Stimulated activated CD4-positive, alpha-beta T cell treated with anti-CD3 and anti-CD28 coated beads, TNF-alpha, amount 100 ng/mL, for 24 hours (primary cell): Measurements from ENCODE around the gene USP48.
"Not testable (repeated sequence)": the region's sequence is repeated elsewhere in the genome, so short reads cannot be mapped to it uniquely, and the experiment has no call there.

Source experiments
- DNase-seq, 3 experiments: peaks; one replicate each; pipeline ENCODE4 v3.0.0-alpha.2; 2020; ENCODE audit warnings: low read depth in 3 of 3

The USP48 gene, protein sequence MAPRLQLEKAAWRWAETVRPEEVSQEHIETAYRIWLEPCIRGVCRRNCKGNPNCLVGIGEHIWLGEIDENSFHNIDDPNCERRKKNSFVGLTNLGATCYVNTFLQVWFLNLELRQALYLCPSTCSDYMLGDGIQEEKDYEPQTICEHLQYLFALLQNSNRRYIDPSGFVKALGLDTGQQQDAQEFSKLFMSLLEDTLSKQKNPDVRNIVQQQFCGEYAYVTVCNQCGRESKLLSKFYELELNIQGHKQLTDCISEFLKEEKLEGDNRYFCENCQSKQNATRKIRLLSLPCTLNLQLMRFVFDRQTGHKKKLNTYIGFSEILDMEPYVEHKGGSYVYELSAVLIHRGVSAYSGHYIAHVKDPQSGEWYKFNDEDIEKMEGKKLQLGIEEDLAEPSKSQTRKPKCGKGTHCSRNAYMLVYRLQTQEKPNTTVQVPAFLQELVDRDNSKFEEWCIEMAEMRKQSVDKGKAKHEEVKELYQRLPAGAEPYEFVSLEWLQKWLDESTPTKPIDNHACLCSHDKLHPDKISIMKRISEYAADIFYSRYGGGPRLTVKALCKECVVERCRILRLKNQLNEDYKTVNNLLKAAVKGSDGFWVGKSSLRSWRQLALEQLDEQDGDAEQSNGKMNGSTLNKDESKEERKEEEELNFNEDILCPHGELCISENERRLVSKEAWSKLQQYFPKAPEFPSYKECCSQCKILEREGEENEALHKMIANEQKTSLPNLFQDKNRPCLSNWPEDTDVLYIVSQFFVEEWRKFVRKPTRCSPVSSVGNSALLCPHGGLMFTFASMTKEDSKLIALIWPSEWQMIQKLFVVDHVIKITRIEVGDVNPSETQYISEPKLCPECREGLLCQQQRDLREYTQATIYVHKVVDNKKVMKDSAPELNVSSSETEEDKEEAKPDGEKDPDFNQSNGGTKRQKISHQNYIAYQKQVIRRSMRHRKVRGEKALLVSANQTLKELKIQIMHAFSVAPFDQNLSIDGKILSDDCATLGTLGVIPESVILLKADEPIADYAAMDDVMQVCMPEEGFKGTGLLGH

DNA sequence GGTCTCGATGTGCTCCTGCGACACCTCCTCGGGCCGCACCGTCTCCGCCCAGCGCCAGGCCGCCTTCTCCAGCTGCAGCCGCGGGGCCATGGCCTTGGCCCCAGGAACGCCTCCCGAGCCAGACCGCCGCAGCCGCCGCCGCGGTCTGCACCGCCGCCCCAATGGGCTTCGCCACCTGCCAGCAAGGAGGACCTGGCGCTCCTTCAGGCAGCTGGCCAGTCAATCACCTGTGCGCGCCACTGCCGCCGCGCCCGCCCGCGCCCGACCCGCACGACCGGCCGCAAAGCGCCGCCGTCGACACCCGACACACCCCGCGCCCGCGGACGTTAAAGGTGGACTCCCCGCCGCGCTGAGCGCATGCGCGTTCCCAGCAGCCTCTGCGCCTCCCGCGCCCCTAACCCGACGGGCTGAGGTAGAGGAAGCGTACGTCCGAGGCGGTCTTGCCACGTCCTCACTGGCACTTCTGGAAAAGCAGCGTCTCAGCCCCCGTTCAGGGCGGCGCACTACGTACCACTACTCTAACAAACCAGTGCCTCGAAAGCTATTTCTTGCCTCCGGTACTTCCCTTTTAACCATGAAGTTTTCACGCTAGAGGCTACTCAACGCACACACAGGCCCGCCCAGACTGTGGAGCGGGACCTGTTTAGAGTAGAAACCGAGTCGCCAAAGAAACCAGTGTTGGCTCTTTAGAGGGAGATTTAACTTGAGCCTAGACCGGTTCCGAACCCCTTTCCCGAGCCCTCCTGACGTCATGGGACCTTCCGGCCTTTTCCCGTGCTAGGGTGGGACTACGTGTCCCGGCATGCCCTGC is at the start of gene USP48:
Gene USP48 (minus strand): TSS at position 282 of the 811 bp plus-strand sequence. CDS start 192 bp downstream, at position 90.
- DNase-seq = peak; percentile 93 to 96 (median 94)

DNA sequence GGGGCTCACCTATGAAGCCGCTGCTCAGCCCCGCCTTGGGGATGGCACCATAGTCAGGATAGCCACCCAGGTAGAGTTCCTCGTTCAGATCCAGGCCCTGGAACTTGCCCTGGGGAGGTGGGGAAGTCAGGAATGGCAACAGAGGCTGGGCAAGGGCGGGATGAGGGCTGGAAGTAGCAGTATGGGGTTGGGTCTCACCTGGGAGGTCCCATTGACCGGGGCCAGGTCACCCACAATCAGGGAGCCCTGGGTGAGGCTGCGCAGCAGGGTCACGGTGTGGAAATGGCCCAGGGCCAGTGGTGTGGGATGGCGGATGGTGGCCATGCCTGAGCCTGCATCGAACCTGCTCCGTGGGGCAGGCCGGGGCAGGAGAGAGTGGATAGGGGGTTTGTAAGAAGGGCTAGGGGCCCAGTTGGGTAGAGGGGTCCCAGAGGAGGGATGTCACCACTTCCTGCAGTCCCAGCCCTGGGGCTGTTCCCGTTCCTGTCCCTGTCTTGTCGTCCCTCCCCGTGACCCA is 48.6 kb upstream of the USP48 start:
- DNase-seq = no peak

DNA sequence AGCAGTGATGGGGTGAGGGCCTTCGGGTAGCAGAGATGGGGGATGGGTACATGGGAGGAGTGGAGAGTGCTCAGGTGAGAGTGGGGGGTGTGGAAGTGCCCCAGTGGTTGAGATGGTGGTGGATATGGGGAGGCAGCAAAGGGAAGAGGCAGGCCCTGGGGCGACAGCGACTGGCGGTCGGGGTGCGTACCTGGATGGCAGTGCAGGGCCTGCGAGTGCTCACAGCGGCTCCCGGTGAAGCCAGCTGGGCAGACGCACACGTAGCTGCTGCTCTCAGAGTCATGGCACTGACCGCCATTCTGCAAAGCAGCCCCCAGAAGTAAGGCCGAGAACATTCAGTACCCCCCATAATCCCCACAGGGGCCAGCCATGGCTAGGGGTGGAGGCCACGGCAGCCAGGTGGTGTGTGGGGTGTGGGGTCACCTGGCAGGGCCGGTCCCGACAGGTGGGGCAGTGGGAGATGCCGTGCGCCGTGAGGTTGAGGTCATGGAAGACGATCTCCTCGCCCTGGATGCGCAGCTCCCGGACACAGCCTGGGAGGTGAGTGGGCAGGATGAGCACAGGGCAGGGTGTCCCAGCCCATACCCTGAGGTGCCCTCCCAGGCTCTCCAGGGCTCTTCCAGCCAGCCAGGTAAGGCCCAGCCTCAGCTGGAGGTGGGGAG is 48.0 kb upstream of the USP48 start:
- no peak for DNase-seq

DNA sequence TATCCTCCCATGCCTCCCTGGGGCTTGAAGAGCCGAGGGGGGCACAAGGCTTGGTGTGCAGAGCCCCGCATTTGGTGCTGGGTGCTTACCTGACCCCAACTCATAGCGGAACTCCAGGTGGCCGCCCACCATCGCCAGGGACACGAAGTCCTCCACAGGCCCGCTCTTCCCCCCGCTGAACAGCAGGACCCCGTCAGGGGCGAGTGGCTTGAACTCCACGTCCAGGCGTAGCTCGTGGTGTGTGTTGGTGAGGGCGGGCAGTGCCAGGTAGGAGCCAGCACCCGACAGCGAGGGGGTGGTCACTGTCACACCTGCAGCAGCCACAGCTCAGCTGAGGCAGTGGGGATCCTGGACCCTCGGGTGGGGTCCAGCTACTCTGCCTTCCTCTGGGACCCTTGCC is 46.3 kb upstream of the USP48 start:
- no peak for DNase-seq

DNA sequence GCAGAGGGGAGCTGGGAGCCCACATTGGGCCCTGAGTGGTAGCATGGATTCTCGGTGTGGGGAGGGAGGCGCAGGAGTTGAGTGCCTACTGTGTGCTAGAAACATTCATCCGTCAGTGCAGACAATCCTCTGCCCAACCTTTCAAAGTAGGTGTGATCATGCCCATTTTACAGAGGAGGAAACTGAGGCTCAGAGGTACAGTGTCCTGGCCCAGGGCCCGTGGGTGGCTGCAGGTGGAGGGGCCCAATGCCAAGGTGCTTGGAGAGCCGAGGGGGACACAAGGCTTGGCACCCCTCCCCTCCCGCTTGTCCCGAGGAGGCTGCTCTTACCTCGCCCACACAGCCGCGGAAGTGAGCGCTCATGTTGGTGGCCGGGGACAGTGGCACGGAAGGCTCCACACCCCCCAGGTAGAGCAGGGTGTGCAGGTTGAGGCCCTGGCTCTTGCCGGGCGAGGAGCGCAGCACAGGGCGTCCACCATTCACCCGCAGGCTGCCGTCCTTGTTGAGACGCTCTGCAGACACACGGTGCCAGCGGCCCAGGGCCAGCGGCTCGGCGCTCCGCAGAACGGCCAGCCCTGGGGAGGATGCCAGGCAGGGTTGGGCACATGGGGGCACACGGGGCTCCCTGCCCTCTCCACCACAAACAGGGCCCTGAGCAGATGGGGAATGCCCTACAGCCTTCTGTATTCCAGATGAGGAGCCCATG is 45.7 kb upstream of the USP48 start:
- DNase-seq = no peak

DNA sequence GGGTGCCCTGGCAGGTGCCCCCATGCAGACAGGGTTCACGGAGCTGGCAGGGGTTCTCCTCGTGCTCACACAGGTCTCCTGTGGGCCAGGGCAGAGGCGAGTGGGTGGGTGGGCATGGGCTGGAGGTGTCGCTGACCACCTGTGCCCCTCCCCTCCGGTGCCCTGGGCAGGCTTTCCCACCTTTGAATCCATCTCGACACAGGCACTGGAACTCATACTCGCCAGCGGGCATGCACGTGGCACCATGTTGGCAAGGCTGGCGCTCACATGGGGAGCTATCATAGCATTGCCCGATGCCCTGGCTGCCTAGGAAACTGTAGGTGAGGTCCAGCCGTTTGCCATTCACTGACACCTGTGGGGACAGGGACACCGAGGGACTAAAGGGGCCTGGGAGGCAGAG is 45.1 kb upstream of the USP48 start:
- DNase-seq = no peak

DNA sequence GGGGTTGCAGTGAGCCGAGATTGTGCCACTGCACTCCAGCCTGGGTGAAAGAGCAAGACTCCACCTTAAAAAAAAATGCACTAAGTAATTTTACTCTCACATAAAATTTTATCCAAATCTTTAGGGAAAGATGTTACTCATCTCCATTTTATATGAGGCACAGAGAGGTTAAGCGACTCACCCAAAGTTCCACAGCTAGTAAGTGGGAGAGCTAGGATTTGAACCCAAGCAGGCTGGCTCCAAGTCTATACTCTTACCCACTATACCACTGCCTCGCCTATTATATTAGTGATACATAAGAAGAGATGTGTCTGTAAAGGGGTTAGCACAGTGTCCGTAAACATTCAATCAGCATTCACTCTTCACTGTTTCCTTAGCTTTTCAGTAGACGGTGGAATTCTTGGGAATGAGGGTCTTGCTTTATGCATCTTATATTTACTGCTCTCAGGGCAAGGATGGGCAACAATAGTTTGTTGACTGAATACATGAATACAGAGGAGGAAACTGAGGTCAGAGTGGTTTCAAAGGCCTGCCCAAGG is 44.3 kb upstream of the USP48 start:
- DNase-seq = no peak

DNA sequence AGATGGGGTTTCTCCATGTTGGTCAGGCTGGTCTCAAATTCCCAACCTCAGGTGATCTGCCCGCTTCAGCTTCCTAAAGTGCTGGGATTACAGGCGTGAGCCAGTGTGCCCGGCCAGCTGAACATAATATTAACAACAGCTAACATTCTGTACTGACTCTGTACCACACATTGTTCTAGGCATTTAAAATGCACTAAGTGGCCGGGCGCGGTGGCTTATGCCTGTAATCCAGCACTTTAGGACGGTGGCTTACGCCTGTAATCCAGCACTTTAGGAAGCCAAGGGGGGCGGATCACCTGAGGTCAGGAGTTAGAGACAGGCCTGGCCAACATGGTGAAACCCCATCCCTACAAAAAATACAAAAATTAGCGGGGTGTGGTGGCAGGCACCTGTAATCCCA is 43.7 kb upstream of the USP48 start:
- not testable (repeated sequence) for DNase-seq

DNA sequence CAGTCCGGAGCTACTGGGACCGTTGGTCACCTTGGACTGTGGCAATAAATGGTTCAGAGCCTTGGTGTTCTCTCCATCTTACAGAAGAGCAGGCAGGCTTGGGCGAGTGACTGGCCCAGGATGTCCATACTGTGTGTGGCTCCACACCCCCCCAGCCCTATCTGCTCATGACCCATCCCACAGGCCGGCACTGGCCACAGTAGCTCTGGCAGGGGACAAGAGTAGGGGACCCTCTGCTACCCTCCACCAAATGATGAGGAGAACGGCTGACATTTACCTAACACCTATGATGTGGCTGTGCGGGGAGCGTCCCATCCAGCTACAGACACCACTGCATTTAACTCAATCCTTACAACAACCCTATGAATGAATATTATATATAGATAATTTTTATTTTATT is 42.4 kb upstream of the USP48 start:
- no peak for DNase-seq

DNA sequence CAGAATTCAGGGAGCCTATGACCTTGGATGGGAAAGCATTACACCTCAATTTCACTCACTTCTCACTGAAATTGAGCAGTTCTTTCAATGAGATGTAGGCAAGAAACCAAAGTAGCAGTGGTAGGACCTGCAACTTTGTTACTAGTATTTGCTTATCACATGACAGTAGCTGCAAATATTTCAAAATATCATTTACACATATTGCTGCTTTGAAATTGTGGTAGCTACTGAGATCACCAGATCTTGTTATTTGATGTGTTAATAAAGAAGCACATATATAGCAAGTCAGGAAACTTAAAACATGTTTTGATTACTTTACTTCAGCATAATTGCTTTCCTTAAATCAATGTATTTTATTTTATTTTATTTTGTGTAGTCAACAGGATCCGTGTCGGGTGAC is 42.0 kb upstream of the USP48 start:
- DNase-seq = no peak

DNA sequence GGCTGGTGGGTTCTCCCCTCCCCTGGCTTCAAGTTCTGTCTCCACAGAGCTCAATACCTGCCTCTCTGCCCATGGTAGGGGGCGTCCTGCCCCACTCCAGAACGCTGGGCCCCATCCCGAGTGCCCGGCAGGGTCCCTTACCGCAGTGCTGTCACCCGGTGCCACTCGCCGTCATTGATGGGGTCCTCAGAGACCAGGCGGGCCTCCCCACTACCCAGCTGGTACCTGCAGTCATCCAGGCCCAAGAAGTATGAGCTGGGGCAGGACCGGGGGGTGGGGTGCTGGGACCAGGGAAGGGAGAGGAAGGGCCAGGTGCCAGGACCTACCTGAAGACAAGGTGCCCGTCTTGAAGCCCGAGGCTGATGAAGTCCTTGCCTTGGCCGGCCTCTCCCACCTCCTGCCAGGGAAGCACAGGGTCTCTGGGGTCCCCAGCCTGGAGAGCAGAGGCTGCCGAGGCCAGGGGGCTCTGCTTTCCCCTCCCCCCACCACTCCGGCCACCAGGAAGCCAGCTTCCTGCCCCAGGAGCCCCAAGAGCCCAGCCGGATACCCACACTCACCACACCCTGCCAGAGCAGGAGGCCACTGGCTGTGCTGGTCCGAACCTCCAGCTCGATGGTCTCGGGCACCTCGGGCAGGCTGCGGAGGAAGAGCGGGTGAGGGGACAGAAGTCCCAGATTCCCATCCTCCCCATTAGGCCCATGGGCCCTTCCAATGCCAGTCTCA is 41.2 kb upstream of the USP48 start:
- DNase-seq = no peak

DNA sequence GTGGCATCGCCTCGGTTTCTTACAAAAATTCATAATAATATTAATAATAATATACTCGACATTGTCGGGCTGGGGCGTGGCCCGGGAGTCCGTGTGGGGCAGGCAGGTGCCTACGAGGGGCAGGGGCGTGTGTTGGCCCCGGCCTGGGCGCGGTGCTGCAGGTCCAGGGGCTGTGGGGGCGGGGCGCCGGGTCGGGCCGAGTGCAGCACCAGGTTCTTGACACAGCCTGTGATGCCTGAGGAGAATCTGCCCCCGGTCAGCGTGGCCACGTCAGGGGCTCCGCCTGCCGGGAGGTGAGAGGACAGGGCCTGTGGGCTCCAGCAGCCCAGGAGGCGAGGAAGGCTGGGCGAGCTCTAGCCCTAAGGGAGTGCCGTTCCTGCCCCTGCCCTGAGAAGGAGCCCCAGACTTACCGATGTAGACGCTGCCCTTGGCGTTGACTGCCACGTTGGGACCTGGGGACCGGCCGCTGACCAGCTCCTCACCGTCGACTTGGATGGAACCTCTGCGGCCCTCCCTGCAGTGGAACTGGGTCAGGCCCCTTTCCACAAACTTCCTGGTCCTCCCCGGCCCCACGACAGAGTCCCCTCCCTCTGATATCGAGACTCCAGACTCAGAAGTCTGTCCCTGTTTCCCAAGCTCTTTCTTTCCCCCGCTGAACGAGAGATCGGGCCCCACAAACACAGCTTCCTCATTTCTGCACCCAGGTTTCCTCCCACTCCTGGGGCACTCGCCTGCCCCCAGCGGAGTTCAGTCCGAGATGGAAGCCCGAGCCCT is 40.4 kb upstream of the USP48 start:
- no peak for DNase-seq

DNA sequence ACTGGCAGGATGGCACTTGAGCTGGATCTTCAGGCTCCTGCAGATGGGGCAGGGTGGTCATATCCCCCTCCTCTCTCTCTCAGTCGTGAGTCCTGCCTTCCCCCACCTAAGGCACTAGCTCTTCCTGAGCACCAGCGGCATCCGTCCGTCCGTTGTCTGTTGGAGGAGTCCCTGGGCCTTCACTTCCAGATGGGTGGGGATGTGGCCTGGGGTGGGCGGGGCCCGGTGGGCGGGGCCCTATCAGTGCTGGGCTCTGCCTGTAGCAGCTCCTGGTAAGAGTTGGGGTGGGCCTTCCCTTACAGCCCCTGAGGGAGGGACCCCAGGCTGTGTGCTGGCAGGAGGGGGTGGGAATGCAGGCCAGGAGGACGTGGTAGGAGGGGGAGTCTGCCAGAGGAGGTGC is 39.4 kb upstream of the USP48 start:
- DNase-seq = no peak

DNA sequence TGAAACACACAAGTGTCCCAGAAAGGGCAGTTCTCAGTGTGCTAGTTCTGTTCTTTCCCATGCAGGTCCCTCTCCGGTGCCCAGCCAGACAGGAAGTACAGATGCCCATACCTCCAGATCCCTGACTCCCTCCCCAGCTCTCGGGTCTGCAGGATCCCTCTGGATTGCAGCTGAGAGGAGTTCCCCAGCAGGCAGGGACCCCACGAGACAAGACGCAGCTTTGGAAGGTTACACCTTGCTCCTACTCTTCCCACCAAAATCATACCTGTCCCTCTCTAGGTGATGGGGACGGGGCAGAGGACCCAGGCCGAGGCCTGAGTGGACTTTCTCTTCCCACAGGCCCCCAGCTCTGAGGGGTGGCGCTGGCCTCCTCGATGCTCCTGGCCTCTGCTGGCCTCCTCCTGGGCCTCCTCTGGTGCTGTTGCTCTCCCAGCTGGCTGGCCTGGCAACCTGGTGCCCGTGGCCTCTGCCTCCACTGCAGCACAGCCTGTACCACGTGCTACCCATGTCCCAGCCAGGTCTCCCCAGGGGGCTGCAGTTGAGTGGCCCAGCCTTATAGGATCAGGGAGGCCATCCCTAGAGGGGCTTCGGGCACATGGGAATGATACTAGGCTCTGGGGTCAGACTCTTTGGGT is 38.6 kb upstream of the USP48 start:
- no peak for DNase-seq

DNA sequence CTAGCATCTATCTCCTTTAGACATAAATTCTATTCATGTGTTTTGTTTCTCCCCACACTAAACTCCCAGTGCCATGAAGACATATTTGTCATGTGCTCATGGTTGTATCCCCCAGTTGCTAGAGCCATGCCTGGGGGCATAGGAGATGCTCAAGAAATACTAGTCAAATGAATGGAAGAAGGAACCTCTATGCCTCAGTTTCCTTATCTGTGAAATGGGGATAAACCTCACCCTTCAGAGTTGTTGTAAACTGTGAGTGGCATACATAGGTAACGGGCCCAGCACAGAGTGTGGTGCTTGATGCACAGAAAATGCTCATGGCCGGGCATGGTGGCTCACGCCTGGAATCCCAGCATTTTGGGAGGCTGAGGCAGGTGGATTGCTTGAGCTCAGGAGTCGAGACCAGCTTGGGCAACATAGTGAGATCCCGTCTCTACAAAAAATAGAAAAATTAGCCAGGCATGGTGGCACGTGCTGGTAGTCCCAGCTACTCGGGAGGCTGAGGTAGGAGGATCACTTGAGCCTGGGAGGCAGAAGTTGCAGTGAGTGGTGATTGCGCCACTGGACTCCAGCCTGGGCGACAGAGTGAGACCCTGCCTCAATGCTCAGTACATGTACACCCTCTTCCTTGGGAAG is 37.8 kb upstream of the USP48 start:
- no peak for DNase-seq

DNA sequence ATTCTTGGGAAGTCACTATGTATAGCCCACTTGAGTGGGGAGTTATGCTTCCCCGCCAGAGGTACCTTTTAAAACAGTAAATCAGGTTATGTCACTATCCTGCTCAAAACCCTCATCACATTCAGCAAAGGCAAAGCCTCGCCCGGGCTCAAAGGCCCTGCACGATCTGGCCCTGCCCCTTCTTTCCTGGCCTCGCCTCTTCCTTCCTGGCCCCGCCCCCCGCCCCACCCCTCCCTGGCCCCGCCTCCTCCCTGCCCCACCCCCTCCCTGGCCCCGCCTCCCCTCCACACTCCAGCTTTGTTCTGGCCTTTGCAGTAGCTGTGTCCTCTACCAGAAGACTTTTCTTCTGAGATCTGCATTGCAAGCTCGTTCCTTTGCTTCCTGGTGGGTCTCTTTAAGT is 35.7 kb upstream of the USP48 start:
- peak in 2 of 3 experiments; percentile 14 to 20 for DNase-seq

DNA sequence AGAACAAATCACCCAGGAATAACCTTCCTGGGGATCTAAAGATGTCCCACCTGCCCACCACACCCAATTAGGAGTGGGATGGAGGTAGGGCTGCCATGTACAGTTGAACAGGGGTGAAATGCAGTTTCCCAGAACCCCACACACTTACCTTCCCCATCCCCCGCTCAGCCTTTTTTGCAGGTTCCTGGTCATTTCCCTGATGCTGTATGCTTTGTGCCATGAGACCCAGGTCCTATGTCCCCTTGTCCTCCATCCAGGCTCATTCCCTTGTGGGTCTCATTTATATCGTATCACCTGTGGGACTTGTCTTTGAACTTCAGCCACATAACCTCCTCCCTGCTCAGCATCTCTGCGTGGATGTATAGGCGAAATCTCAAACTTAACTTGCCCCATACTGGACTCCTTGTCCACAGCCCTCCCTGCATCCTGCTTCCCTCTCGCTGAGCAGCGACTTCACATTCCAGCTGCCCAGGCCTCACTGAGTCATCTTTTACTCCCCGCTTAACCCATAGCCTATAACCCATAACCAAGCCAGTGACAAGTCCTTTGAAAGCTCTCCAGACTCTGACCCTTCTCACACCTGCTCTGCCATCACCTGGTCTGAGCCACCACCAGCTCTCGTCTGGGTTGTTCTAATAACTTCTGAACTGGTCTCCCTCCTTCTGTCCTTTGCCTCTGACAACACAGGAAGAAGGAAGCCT is 33.8 kb upstream of the USP48 start:
- no peak for DNase-seq
